Medulla oblongata (tissue), 1 donor: ENCODE results near the gene ANKS4B.
"Not testable (repeated sequence)": the region's sequence is repeated elsewhere in the genome, so short reads cannot be mapped to it uniquely, and the experiment has no call there.

ENCODE experiments used
- DNase-seq: peaks from one replicate; pipeline ENCODE4 v3.0.0-alpha.2; 2015; ENCODE audit errors: extremely low spot score

Gene ANKS4B

GRCh38 chr16:21289789-21290188 lies 56.3 kb downstream of the ANKS4B start:
- not testable (repeated sequence) for DNase-seq

- peak; percentile 98 for DNase-seq
Measured at GRCh38 chr16:21300309-21301167, 67.0 kb downstream of the ANKS4B start.

GRCh38 chr16:21301168-21301894 lies 67.8 kb downstream of the ANKS4B start:
- DNase-seq = peak; percentile 43

- no peak for DNase-seq
Measured at GRCh38 chr16:21301895-21302291, 68.4 kb downstream of the ANKS4B start.

GRCh38 chr16:21302454-21302853 lies 69.0 kb downstream of the ANKS4B start:
- no peak for DNase-seq

GRCh38 chr16:21302898-21303528 lies 69.5 kb downstream of the ANKS4B start:
- DNase-seq = no peak
